GM21619 (cell line): Measurements from ENCODE around the gene MINDY4.

Experiments
- ATAC-seq: cut with Tn5 transposase; IDR thresholded peaks from one replicate; pipeline ENCODE4 v1.9.1; 2021; ENCODE audit not compliant: unreplicated experiment

Gene MINDY4

GRCh38 chr7:30771174-30771879, at the start of gene MINDY4:
Gene MINDY4, plus strand, starts transcription at chr7:30771417. Its CDS starts 77 bp downstream, at chr7:30771494.
- peak; percentile 88 for ATAC-seq

GRCh38 chr7:30722187-30722586, 49.0 kb upstream of the MINDY4 start:
- no peak for ATAC-seq

GRCh38 chr7:30722671-30723070, 48.5 kb upstream of the MINDY4 start:
- ATAC-seq: no peak

GRCh38 chr7:30723776-30724175, 47.4 kb upstream of the MINDY4 start:
- no peak for ATAC-seq

- ATAC-seq: no peak
Measured at GRCh38 chr7:30726296-30727006, 44.8 kb upstream of the MINDY4 start.

- ATAC-seq: peak; percentile 60
Measured at GRCh38 chr7:30727061-30727945, 43.9 kb upstream of the MINDY4 start.

GRCh38 chr7:30728591-30729100, 42.6 kb upstream of the MINDY4 start:
- no peak for ATAC-seq

GRCh38 chr7:30729642-30730041, 41.6 kb upstream of the MINDY4 start:
- no peak for ATAC-seq

GRCh38 chr7:30730097-30730496, 41.1 kb upstream of the MINDY4 start:
- no peak for ATAC-seq

- no peak for ATAC-seq
Measured at GRCh38 chr7:30730996-30731395, 40.2 kb upstream of the MINDY4 start.

GRCh38 chr7:30731581-30731980, 39.6 kb upstream of the MINDY4 start:
- no peak for ATAC-seq

- no peak for ATAC-seq
Measured at GRCh38 chr7:30732606-30733005, 38.6 kb upstream of the MINDY4 start.

- ATAC-seq: no peak
Measured at GRCh38 chr7:30733216-30733615, 38.0 kb upstream of the MINDY4 start.

- ATAC-seq: no peak
Measured at GRCh38 chr7:30733691-30734090, 37.5 kb upstream of the MINDY4 start.

- no peak for ATAC-seq
Measured at GRCh38 chr7:30734497-30734896, 36.7 kb upstream of the MINDY4 start.

- no peak for ATAC-seq
Measured at GRCh38 chr7:30735631-30736030, 35.6 kb upstream of the MINDY4 start.

GRCh38 chr7:30736291-30736690, 34.9 kb upstream of the MINDY4 start:
- ATAC-seq: no peak

GRCh38 chr7:30738026-30738915, 32.9 kb upstream of the MINDY4 start:
- ATAC-seq: no peak

GRCh38 chr7:30739691-30740090, 31.5 kb upstream of the MINDY4 start:
- ATAC-seq: no peak

GRCh38 chr7:30740417-30741181, 30.6 kb upstream of the MINDY4 start:
- peak; percentile 60 for ATAC-seq
